Psoas muscle (tissue), 8 donors: ENCODE results near the gene MEIS1. TPM values are rescaled to one million over a fixed set of nuclear protein-coding genes. Genes with fewer than 3 reads are reported as not detected.

Source experiments
- ATAC-seq, 4 donors: fragments of 200-7000 bp; cut with Tn5 transposase; one replicate each; pipeline ENCODE4 v1.9.1; 2020; ENCODE audit warnings: moderate library complexity in 3 of 4, mild to moderate bottlenecking in 2 of 4
- DNase-seq, 2 donors: peaks; one replicate each; pipeline ENCODE4 v3.0.0-alpha.2; 2020
- H3K27ac ChIP-seq: fragments of 200-600 bp; one replicate; pipeline ENCODE4 v1.8.0; 2022
- H3K27me3 ChIP-seq, 3 donors: fragments of 200-600 bp in 1 of 3; one replicate each; pipeline versions ENCODE4 v1.6.1 to v1.8.0; 2013 to 2022; ENCODE audit warnings: low read length in 2 of 3, mild to moderate bottlenecking in 2 of 3, moderate library complexity in 1 of 3; ENCODE audit not compliant: insufficient read depth in 3 of 3
- H3K36me3 ChIP-seq, 2 donors: fragments of 200-600 bp in 1 of 2; one replicate each; pipeline versions ENCODE4 v1.6.1 to v1.8.0; 2013 to 2022; ENCODE audit warnings: low read depth in 1 of 2, mild to moderate bottlenecking in 1 of 2, moderate library complexity in 1 of 2; ENCODE audit not compliant: insufficient read depth in 1 of 2
- H3K4me1 ChIP-seq: fragments of 200-600 bp; one replicate; pipeline ENCODE4 v1.8.0; 2022
- H3K4me3 ChIP-seq: fragments of 200-600 bp; one replicate; pipeline ENCODE4 v1.8.0; 2022; ENCODE audit warnings: mild to moderate bottlenecking
- H3K9me3 ChIP-seq: fragments of 200-600 bp; one replicate; pipeline ENCODE4 v1.8.0; 2022
- CTCF ChIP-seq: fragments of 200-600 bp; IDR thresholded peaks from one replicate; pipeline ENCODE4 v1.8.0; 2022; ENCODE audit warnings: antibody characterized with exemption
- WGBS, 3 donors: extraction: QIAGEN DNeasy Blood & Tissue Kit; methylation state at CpG; one replicate each; pipeline versions ENCODE4 v1.1.6 to v1.1.7; 2013; 5-methylcytosine and 5-hydroxymethylcytosine counted together
- intact Hi-C, 2 donors: fragments of 100-400 bp; cut with DNase I; formaldehyde crosslinking; loops; one replicate each; pipeline versions ENCODE4 v1.11.0 to v1.14.2; 2022
- polyA plus RNA-seq, 3 donors: library from polyadenylated mRNA; stranded (reverse); fragments of 200-250 nt; gene quantifications; one replicate each; pipeline ENCODE4 v1.2.3, GENCODE V29; 2013
- total RNA-seq, 4 donors: library from RNA; stranded (reverse); fragmentation: NEBNext Ultra II Directional in 2 of 4; extraction: Animal tissue kit (Norgen Biotek cat#: 25700) in 2 of 4; gene quantifications; one replicate each; pipeline versions ENCODE4 v1.2.1 to v1.2.4, GENCODE V29; 2021 to 2023
- donor health status: healthy with polysubstance abuse.
- donor health status: DM: no; HTN: no; CAD: no; lungs with moderate emphysema.
- donor health status: Bipolar disorder and iron deficiency.
- donor health status: healthy.
- donor health status: DM: yes; HTN: yes; CAD: no.
- donor health status: DM: no; HTN: no; CAD: no.
- donor health status: DM: no; HTN: no; CAD: no.
- donor health status: DM: yes; HTN: yes; CAD: no.

MEIS1 gene
- total and polyA plus RNA-seq, 7 donors: 0.77 to 6.8 (median 2.1) TPM

- 88 to 97% (median 90%) methylated on average over 4 of the region's 4 CpGs for WGBS, 3 donors
Measured at GRCh38 chr2:66568650-66569300, 133.8 kb downstream of the MEIS1 start.

GRCh38 chr2:66569321-66569851 lies 134.5 kb downstream of the MEIS1 start:
- Histone ChIP-seq H3K4me1 (no peaks in the 10 kb centered on the region), H3K9me3 (no peaks in the 10 kb centered on the region), H3K36me3 (peaks cover 2 to 19% of the 10 kb centered on the region in 2 donors), H3K27ac (no peak overlapping the region), H3K4me3 (no peak overlapping the region), H3K27me3 (peaks cover 0 to 10% (median 4%) of the 10 kb centered on the region in 3 donors)
- WGBS, 3 donors: 68 to 80% (median 80%) methylated on average over 4 of the region's 4 CpGs
- TF ChIP-seq CTCF: no peak
- no peak for DNase-seq
- ATAC-seq: no peak
- intact Hi-C loops: no loop called here

More at GRCh38 chr2:66568650-66569300, 133.8 kb downstream of the MEIS1 start:
- Histone ChIP-seq H3K27ac (no peak overlapping the region), H3K9me3 (no peaks in the 10 kb centered on the region), H3K27me3 (peaks cover 0 to 10% (median 1%) of the 10 kb centered on the region in 3 donors), H3K4me3 (no peak overlapping the region), H3K4me1 (no peaks in the 10 kb centered on the region), H3K36me3 (peaks cover 2 to 19% of the 10 kb centered on the region in 2 donors)
- ATAC-seq (no peak), DNase-seq (no peak)
- intact Hi-C loops: no loop called here
- no peak for TF ChIP-seq CTCF

- Histone ChIP-seq H3K9me3 (no peaks in the 10 kb centered on the region), H3K36me3 (peaks cover 2 to 19% of the 10 kb centered on the region in 2 donors), H3K4me1 (no peaks in the 10 kb centered on the region), H3K27ac (no peak overlapping the region), H3K27me3 (peaks cover 0 to 15% (median 4%) of the 10 kb centered on the region in 3 donors), H3K4me3 (no peak overlapping the region)
- no peak for TF ChIP-seq CTCF
- 86 to 95% (median 90%) methylated on average over 2 of the region's 2 CpGs for WGBS, 3 donors
- ATAC-seq: no peak
- no peak for DNase-seq
- intact Hi-C loops: loop anchor here in 1 of 2 donors (10.0 kb wide), 2 partner anchors 1085 to 1275 kb away; no protein-coding TSS in a partner anchor
Measured at GRCh38 chr2:66569974-66570373, 135.0 kb downstream of the MEIS1 start.

GRCh38 chr2:66570471-66570870 lies 135.5 kb downstream of the MEIS1 start:
- WGBS, 3 donors: 88 to 89% (median 88%) methylated on average over 3 of the region's 3 CpGs
- peaks cover 2 to 19% of the 10 kb centered on the region in 2 donors for H3K36me3 ChIP-seq
- H3K27ac ChIP-seq: no peak overlapping the region
- peaks cover 2% of the 10 kb centered on the region for H3K4me1 ChIP-seq
- DNase-seq (no peak), ATAC-seq (no peak)
- peaks cover 0 to 16% (median 4%) of the 10 kb centered on the region in 3 donors for H3K27me3 ChIP-seq
- no peaks in the 10 kb centered on the region for H3K9me3 ChIP-seq
- intact Hi-C loops: loop anchor here in 1 of 2 donors (10.0 kb wide), 2 partner anchors 1084 to 1274 kb away; no protein-coding TSS in a partner anchor
- no peak for TF ChIP-seq CTCF
- H3K4me3 ChIP-seq: no peak overlapping the region
